OCI-LY7 (cell line): ENCODE measurements around the gene SMC6. TPM values are rescaled to one million over a fixed set of nuclear protein-coding genes. Genes with fewer than 3 reads are reported as not detected.

Experiments used
- total RNA-seq, 2 experiments: library from RNA; depleted of rRNA in 1 of 2; stranded (reverse); fragments of >200 nt in 1 of 2; shearing (Covaris generic) in 1 of 2; gene quantifications; 2 replicates each; pipeline ENCODE4 v1.2.3, GENCODE V29; 2014 to 2022

The SMC6 gene
- total RNA-seq, 2 experiments from 2014 or later = 37.0 to 62.4 TPM

Other genes starting within 250 kb of the SMC6 start
- gene RAD51AP2, start 235.4 kb downstream of the SMC6 start, total RNA-seq (2014; rRNA removed; shearing (Covaris generic)) = 0.05 and 0.35 TPM in 2 replicates
- 0.09 TPM in 1 of 2 replicates, not detected in the other for gene RAD51AP2, start 235.4 kb downstream of the SMC6 start, total RNA-seq (2022)
- not detected in 2 replicates for gene VSNL1, start 213.1 kb downstream of the SMC6 start, total RNA-seq (2014; rRNA removed; shearing (Covaris generic))
- gene VSNL1, start 213.1 kb downstream of the SMC6 start, total RNA-seq (2022) = not detected in 2 replicates
- gene GEN1, start 328 bp upstream of the SMC6 start, total RNA-seq (2014; rRNA removed; shearing (Covaris generic)) = 37.6 and 52.5 TPM in 2 replicates
- 101 and 112 TPM in 2 replicates for gene GEN1, start 328 bp upstream of the SMC6 start, total RNA-seq (2022)
- gene MSGN1, start 62.6 kb upstream of the SMC6 start, total RNA-seq (2014; rRNA removed; shearing (Covaris generic)) = not detected in 2 replicates
- not detected in 2 replicates for gene MSGN1, start 62.6 kb upstream of the SMC6 start, total RNA-seq (2022)
- gene KCNS3, start 124.9 kb upstream of the SMC6 start, total RNA-seq (2014; rRNA removed; shearing (Covaris generic)) = not detected in 2 replicates
- not detected in 2 replicates for gene KCNS3, start 124.9 kb upstream of the SMC6 start, total RNA-seq (2022)